DOHH2 (cell line): ENCODE data around the gene CMTM4.

Experiments
- EZH2phosphoT487 ChIP-seq: fragments of 200-600 bp; sonication (generic); IDR thresholded peaks from 2 replicates; pipeline ENCODE4 v1.6.1; 2017; ENCODE audit warnings: borderline replicate concordance, mild to moderate bottlenecking, antibody characterized with exemption, low read length, moderate library complexity, mixed read lengths
- TF ChIP-seq, protein P1 (sequence below): fragments of 200-600 bp; sonication (generic); IDR thresholded peaks from one replicate; pipeline ENCODE4 v1.5.1; 2014; ENCODE audit warnings: antibody characterized with exemption, mild to moderate bottlenecking, low read depth, low read length; ENCODE audit not compliant: poor library complexity, severe bottlenecking

- TF ChIP-seq, protein P1, sequence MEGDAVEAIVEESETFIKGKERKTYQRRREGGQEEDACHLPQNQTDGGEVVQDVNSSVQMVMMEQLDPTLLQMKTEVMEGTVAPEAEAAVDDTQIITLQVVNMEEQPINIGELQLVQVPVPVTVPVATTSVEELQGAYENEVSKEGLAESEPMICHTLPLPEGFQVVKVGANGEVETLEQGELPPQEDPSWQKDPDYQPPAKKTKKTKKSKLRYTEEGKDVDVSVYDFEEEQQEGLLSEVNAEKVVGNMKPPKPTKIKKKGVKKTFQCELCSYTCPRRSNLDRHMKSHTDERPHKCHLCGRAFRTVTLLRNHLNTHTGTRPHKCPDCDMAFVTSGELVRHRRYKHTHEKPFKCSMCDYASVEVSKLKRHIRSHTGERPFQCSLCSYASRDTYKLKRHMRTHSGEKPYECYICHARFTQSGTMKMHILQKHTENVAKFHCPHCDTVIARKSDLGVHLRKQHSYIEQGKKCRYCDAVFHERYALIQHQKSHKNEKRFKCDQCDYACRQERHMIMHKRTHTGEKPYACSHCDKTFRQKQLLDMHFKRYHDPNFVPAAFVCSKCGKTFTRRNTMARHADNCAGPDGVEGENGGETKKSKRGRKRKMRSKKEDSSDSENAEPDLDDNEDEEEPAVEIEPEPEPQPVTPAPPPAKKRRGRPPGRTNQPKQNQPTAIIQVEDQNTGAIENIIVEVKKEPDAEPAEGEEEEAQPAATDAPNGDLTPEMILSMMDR: no peak
- no peak for TF ChIP-seq EZH2phosphoT487
Observed at GRCh38 chr16:66735891-66736290, 39.3 kb upstream of the CMTM4 start.
